HepG2 (cell line): ENCODE measurements around the gene YWHAQ. TPM values are rescaled to one million over a fixed set of nuclear protein-coding genes. Genes with fewer than 3 reads are reported as not detected.
A peak's percentile ranks its signal among the peaks of the same experiment; 100 is the strongest.

Source experiments
- FOXA1 ChIP-seq, 2 experiments: fragments of 450-650 bp in 1 of 2; sonication (generic) in 1 of 2; formaldehyde crosslinking in 1 of 2; IDR thresholded peaks; 2 replicates each; pipeline versions ENCODE4 v1.4.0 to v1.6.1; 2016 to 2020; ENCODE audit warnings: missing genetic modification reagents in 1 of 2
- MLXIP ChIP-seq: sonication (generic); formaldehyde crosslinking; IDR thresholded peaks from 2 replicates; pipeline ENCODE4 v1.9.0; 2021; ENCODE audit warnings: missing genetic modification reagents, borderline replicate concordance
- MYNN ChIP-seq: sonication (generic); formaldehyde crosslinking; IDR thresholded peaks from 2 replicates; pipeline ENCODE4 v1.4.0; 2020; ENCODE audit warnings: mild to moderate bottlenecking, low read depth, missing genetic modification reagents
- MZF1 ChIP-seq: sonication (generic); formaldehyde crosslinking; IDR thresholded peaks from 2 replicates; pipeline ENCODE4 v1.8.1; 2023; ENCODE audit warnings: mild to moderate bottlenecking, missing genetic modification reagents, borderline replicate concordance
- POGZ ChIP-seq: sonication (generic); formaldehyde crosslinking; IDR thresholded peaks from 2 replicates; pipeline ENCODE4 v1.4.0; 2020; ENCODE audit warnings: mild to moderate bottlenecking, missing genetic modification reagents
- REXO4 ChIP-seq: sonication (generic); formaldehyde crosslinking; IDR thresholded peaks from 2 replicates; pipeline ENCODE4 v1.8.0; 2022; ENCODE audit warnings: missing genetic modification reagents, mild to moderate bottlenecking, borderline replicate concordance
- SMAD3 ChIP-seq: sonication (generic); formaldehyde crosslinking; IDR thresholded peaks from 2 replicates; pipeline ENCODE4 v1.4.0; 2020; ENCODE audit warnings: missing genetic modification reagents
- SMARCC2 ChIP-seq: fragments of 450-650 bp; IDR thresholded peaks from 2 replicates; pipeline ENCODE4 v1.6.1; 2017; ENCODE audit warnings: antibody characterized with exemption, mild to moderate bottlenecking
- SOX13 ChIP-seq, 3 experiments: fragments of 450-650 bp in 1 of 3; sonication (generic) in 1 of 3; formaldehyde crosslinking in 1 of 3; IDR thresholded peaks in 2 of 3; conservative IDR thresholded peaks in 1 of 3; 2 replicates each; pipeline versions ENCODE4 v1.5.0 to v1.6.1; 2016 to 2020; ENCODE audit warnings: antibody characterized with exemption in 1 of 3, mild to moderate bottlenecking in 1 of 3, missing compliant biosample characterization in 1 of 3, missing genetic modification reagents in 1 of 3, moderate library complexity in 1 of 3
- SSRP1 ChIP-seq: IDR thresholded peaks from 2 replicates; pipeline ENCODE4 v1.6.1; 2016; ENCODE audit warnings: control low read depth
- ZNF143 ChIP-seq: sonication (generic); formaldehyde crosslinking; IDR thresholded peaks from 2 replicates; pipeline ENCODE4 v1.4.0; 2020; ENCODE audit warnings: missing genetic modification reagents
- ZNF318 ChIP-seq: sonication (generic); formaldehyde crosslinking; IDR thresholded peaks from 2 replicates; pipeline ENCODE4 v1.4.0; 2020; ENCODE audit warnings: mild to moderate bottlenecking, missing genetic modification reagents
- ZNF552 ChIP-seq: sonication (generic); formaldehyde crosslinking; IDR thresholded peaks from 2 replicates; pipeline ENCODE4 v1.9.0; 2022; ENCODE audit warnings: missing genetic modification reagents, mild to moderate bottlenecking, borderline replicate concordance
- ZNF570 ChIP-seq: sonication (generic); formaldehyde crosslinking; IDR thresholded peaks from 2 replicates; pipeline ENCODE4 v1.4.0; 2020; ENCODE audit warnings: mild to moderate bottlenecking, missing genetic modification reagents, borderline replicate concordance
- ZNF7 ChIP-seq: IDR thresholded peaks from 2 replicates; pipeline ENCODE4 v1.6.1; 2016; ENCODE audit warnings: missing biosample characterization, missing genetic modification reagents
- polyA plus RNA-seq, 8 experiments: library from polyadenylated mRNA; depleted of rRNA in 3 of 8; stranded (reverse) in 7 of 8; unstranded in 1 of 8; fragments of >200 nt; fragmentation: Illumina TruSeq in 4 of 8; extraction: Trizol in 4 of 8; gene quantifications; 2 replicates each; pipeline versions ENCODE4 v1.2.1 to v1.2.3, GENCODE V29; 2011 to 2016; ENCODE audit warnings: low read depth in 4 of 8, missing spikeins in 1 of 8, mixed read lengths in 1 of 8; ENCODE audit not compliant: insufficient read depth in 1 of 8
- total RNA-seq, 5 experiments: library from RNA; depleted of rRNA; stranded (reverse); fragments of >200 nt; fragmentation: Illumina TruSeq; extraction: Trizol; gene quantifications; 2 replicates each; pipeline ENCODE4 v1.2.3, GENCODE V29; 2016; ENCODE audit warnings: low read depth in 1 of 5
- TF ChIP-seq, protein P1 (sequence below): sonication (generic); formaldehyde crosslinking; IDR thresholded peaks from 2 replicates; pipeline ENCODE4 v1.4.0; 2020; ENCODE audit warnings: missing genetic modification reagents

The YWHAQ gene
- total and polyA plus RNA-seq, 2 of the 13 experiments (the other 11 are each of a cell fraction or from before 2014, with no cell fraction given), result 160 to 304 TPM

DNA sequence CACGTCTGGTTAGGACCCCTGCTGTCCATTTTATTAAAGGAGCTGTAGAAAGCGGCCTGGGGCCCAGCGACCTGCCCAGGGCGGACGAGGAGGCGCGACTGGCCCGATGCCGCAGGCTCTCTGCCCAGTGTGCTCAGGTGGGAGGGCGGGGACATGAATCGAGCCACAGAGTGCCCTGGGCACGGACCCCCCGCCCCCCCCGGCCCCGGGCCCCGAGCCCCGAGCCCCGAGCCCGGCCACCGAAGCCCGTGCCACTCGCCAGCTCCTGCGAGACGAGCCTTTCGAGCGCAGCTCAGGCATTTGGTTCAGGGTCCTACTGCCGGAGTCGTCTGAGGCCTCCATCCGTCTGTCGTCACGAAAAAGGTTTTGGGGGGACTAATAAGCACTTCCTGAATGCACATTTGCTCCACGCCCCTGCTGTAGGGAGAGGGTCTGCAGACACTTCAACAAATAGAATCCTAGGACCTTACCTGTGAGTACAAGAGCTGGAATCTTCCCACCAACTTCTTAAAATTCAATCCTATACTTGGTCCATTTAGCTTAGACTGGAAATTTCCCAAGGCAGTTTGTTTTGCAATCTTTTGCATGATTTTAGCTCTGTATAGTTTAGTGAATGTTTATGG lies 74.6 kb downstream of the YWHAQ start (continued):
- TF ChIP-seq ZNF318 (CRISPR knock-in tag) (no peak), ZNF7 (CRISPR knock-in tag) (no peak; the same call in 1 of the 2 replicates), SOX13 (IDR thresholded peaks at IDR 0.05) (no peak; the same call in 1 of the 2 replicates), SOX13 (CRISPR knock-in tag; conservative IDR thresholded peaks at IDR 0.05 in 1 of 2, IDR thresholded peaks at IDR 0.05 in 1 of 2) (no peak), SMAD3 (no peak), FOXA1 (IDR thresholded peaks at IDR 0.05) (no peak), FOXA1 (CRISPR knock-in tag; IDR thresholded peaks at IDR 0.05) (no peak), SMARCC2 (no peak), ZNF143 (CRISPR knock-in tag) (no peak), MYNN (CRISPR knock-in tag) (no peak), MLXIP (CRISPR knock-in tag) (no peak; the same call in 1 of the 2 replicates), ZNF570 (CRISPR knock-in tag) (no peak), REXO4 (CRISPR knock-in tag) (no peak), SSRP1 (CRISPR knock-in tag) (no peak), POGZ (no peak), MZF1 (CRISPR knock-in tag) (no peak), ZNF552 (CRISPR knock-in tag) (0 out of 2 replicates have a peak, but pooled peaks have one; percentile 77)
- TF ChIP-seq, protein P1, sequence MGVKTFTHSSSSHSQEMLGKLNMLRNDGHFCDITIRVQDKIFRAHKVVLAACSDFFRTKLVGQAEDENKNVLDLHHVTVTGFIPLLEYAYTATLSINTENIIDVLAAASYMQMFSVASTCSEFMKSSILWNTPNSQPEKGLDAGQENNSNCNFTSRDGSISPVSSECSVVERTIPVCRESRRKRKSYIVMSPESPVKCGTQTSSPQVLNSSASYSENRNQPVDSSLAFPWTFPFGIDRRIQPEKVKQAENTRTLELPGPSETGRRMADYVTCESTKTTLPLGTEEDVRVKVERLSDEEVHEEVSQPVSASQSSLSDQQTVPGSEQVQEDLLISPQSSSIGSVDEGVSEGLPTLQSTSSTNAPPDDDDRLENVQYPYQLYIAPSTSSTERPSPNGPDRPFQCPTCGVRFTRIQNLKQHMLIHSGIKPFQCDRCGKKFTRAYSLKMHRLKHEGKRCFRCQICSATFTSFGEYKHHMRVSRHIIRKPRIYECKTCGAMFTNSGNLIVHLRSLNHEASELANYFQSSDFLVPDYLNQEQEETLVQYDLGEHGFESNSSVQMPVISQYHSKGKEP (CRISPR knock-in tag), result no peak
